Endodermal cell (in vitro differentiated cells): ENCODE measurements around the gene GRIN2A. TPM values are rescaled to one million over a fixed set of nuclear protein-coding genes. Genes with fewer than 3 reads are reported as not detected.

ENCODE experiments used
- DNase-seq: peaks from one replicate; pipeline ENCODE4 v3.0.0-alpha.2; 2017
- H3K27ac ChIP-seq: 2 replicates; pipeline ENCODE4 v1.5.1; 2013; ENCODE audit warnings: mild to moderate bottlenecking, low read depth, low read length, moderate library complexity
- H3K27me3 ChIP-seq: 2 replicates; pipeline ENCODE4 v1.6.1; 2013; ENCODE audit warnings: mild to moderate bottlenecking, low read length, moderate library complexity; ENCODE audit not compliant: insufficient read depth, control insufficient read depth, poor library complexity, severe bottlenecking
- H3K36me3 ChIP-seq: 2 replicates; pipeline ENCODE4 v1.7.0; 2013; ENCODE audit warnings: mild to moderate bottlenecking, low read length, moderate library complexity; ENCODE audit not compliant: control insufficient read depth, insufficient read depth
- H3K4me1 ChIP-seq: one replicate; pipeline ENCODE4 v1.7.0; 2013; ENCODE audit warnings: low read length; ENCODE audit not compliant: control insufficient read depth, insufficient read depth
- H3K4me3 ChIP-seq: 2 replicates; pipeline ENCODE4 v1.5.1; 2013; ENCODE audit warnings: mild to moderate bottlenecking, low read length, moderate library complexity
- H3K9ac ChIP-seq: 2 replicates; pipeline ENCODE4 v1.6.1; 2013; ENCODE audit warnings: mild to moderate bottlenecking, low read length, moderate library complexity; ENCODE audit not compliant: poor library complexity, severe bottlenecking; ENCODE audit errors: extremely low read depth
- H3K9me3 ChIP-seq: 2 replicates; pipeline ENCODE4 v1.6.1; 2013; ENCODE audit warnings: mild to moderate bottlenecking, low read length, moderate library complexity; ENCODE audit not compliant: control insufficient read depth
- H3K27ac Mint-ChIP-seq: 2 replicates; pipeline ENCODE4 v1.8.0; 2020; ENCODE audit warnings: mixed read lengths
- H3K27me3 Mint-ChIP-seq: 2 replicates; pipeline ENCODE4 v1.8.0; 2021; ENCODE audit warnings: mild to moderate bottlenecking, mixed read lengths; ENCODE audit not compliant: insufficient read depth
- H3K36me3 Mint-ChIP-seq: 2 replicates; pipeline ENCODE4 v1.8.0; 2020; ENCODE audit warnings: low read depth, mixed read lengths
- H3K4me1 Mint-ChIP-seq: 2 replicates; pipeline ENCODE4 v1.8.0; 2020; ENCODE audit warnings: mixed read lengths
- H3K4me3 Mint-ChIP-seq: 2 replicates; pipeline ENCODE4 v1.8.0; 2020; ENCODE audit warnings: mild to moderate bottlenecking, moderate library complexity, mixed read lengths
- H3K9me3 Mint-ChIP-seq: 2 replicates; pipeline ENCODE4 v1.8.0; 2020; ENCODE audit warnings: mild to moderate bottlenecking, mixed read lengths
- WGBS, 2 experiments: methylation state at CpG; one replicate each; pipeline versions ENCODE4 v1.1.5 to v1.1.7; 2013; ENCODE audit warnings: missing lambda C conversion rate in 2 of 2, mixed read lengths in 1 of 2; ENCODE audit not compliant: insufficient coverage in 1 of 2, insufficient read length in 1 of 2; 5-methylcytosine and 5-hydroxymethylcytosine counted together
- total RNA-seq, 2 donors: library from RNA; stranded (reverse); fragmentation: NEBNext Ultra II Directional in 1 of 2; extraction: Animal tissue kit (Norgen Biotek cat#: 25700) in 1 of 2; gene quantifications; 2 replicates in 1 of 2; 3 replicates in 1 of 2; pipeline ENCODE4 v1.2.1, GENCODE V29; 2021
- TF ChIP-seq, protein P1 (sequence below): fragments of 200-600 bp; sonication (generic); conservative IDR thresholded peaks from 2 replicates; pipeline ENCODE4 v1.5.0; 2021; ENCODE audit warnings: antibody characterized with exemption, mild to moderate bottlenecking

GRIN2A gene
- total RNA-seq, 2 donors from 2014 or later = 1.2 TPM

DNA sequence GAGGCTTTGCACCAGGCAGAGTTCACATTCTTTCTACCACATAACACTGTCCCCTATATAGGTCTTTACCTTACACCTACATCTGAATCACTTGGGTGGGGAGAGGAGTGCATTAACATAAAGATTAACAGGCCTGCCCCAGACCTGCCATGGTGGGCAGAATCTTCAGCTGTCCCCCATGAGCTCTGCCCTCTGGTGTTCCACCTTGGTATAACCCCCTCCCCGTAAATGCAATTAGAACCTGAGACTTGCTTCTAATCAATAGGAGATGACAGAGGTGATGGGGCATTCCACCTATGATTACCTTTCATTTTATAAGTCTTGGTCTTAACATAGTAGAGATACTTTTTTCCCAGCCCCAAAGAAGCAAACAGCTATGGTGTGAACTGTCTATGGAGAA lies 20.4 kb upstream of the GRIN2A start:
- Mint-ChIP-seq H3K27me3 (peaks cover 7% of the 10 kb centered on the region), H3K4me3 (no peak overlapping the region), H3K9me3 (peaks cover 35% of the 10 kb centered on the region), H3K4me1 (no peaks in the 10 kb centered on the region), H3K36me3 (peaks cover 2% of the 10 kb centered on the region), H3K27ac (no peak overlapping the region)
- no peak overlapping the region for H3K9ac ChIP-seq
- H3K36me3 ChIP-seq = no peaks in the 10 kb centered on the region
- H3K4me1 ChIP-seq = no peaks in the 10 kb centered on the region
- H3K27ac ChIP-seq = no peak overlapping the region
- DNase-seq = peak; percentile 59
- H3K27me3 ChIP-seq = no peaks in the 10 kb centered on the region
- TF ChIP-seq, protein P1, sequence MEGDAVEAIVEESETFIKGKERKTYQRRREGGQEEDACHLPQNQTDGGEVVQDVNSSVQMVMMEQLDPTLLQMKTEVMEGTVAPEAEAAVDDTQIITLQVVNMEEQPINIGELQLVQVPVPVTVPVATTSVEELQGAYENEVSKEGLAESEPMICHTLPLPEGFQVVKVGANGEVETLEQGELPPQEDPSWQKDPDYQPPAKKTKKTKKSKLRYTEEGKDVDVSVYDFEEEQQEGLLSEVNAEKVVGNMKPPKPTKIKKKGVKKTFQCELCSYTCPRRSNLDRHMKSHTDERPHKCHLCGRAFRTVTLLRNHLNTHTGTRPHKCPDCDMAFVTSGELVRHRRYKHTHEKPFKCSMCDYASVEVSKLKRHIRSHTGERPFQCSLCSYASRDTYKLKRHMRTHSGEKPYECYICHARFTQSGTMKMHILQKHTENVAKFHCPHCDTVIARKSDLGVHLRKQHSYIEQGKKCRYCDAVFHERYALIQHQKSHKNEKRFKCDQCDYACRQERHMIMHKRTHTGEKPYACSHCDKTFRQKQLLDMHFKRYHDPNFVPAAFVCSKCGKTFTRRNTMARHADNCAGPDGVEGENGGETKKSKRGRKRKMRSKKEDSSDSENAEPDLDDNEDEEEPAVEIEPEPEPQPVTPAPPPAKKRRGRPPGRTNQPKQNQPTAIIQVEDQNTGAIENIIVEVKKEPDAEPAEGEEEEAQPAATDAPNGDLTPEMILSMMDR = peak; percentile 65
- WGBS, 2 experiments = 85% methylated on average over 1 of the region's 1 CpG; no CpG with 5 or more reads in 1 of the 2 experiments
- peaks cover 18% of the 10 kb centered on the region for H3K9me3 ChIP-seq
- no peak overlapping the region for H3K4me3 ChIP-seq

GRCh38 chr16:10200637-10201586 lies 18.7 kb upstream of the GRIN2A start:
- Histone ChIP-seq H3K4me3 (no peak overlapping the region), H3K9me3 (peaks cover 12% of the 10 kb centered on the region), H3K9ac (no peak overlapping the region), H3K27ac (no peak overlapping the region), H3K27me3 (no peaks in the 10 kb centered on the region), H3K36me3 (no peaks in the 10 kb centered on the region), H3K4me1 (no peaks in the 10 kb centered on the region)
- WGBS, 2 experiments = 86 to 94% methylated on average over 7 to 9 of the region's 9 CpGs
- Mint-ChIP-seq H3K27me3 (peaks cover 10% of the 10 kb centered on the region), H3K9me3 (peaks cover 23% of the 10 kb centered on the region), H3K27ac (no peak overlapping the region), H3K4me1 (no peaks in the 10 kb centered on the region), H3K4me3 (no peak overlapping the region), H3K36me3 (peaks cover 2% of the 10 kb centered on the region)
- no peak for DNase-seq
- TF ChIP-seq, protein P1 = no peak

GRCh38 chr16:10196999-10197398 lies 14.8 kb upstream of the GRIN2A start:
- WGBS, 2 experiments = 95 to 100% methylated on average over 1 to 2 of the region's 2 CpGs
- Mint-ChIP-seq H3K4me1 (no peaks in the 10 kb centered on the region), H3K27ac (no peak overlapping the region), H3K9me3 (peaks cover 1% of the 10 kb centered on the region), H3K36me3 (no peaks in the 10 kb centered on the region), H3K27me3 (peaks cover 12% of the 10 kb centered on the region), H3K4me3 (no peak overlapping the region)
- TF ChIP-seq, protein P1 = no peak
- Histone ChIP-seq H3K36me3 (no peaks in the 10 kb centered on the region), H3K27ac (no peak overlapping the region), H3K9me3 (no peaks in the 10 kb centered on the region), H3K4me3 (no peak overlapping the region), H3K27me3 (no peaks in the 10 kb centered on the region), H3K4me1 (no peaks in the 10 kb centered on the region), H3K9ac (no peak overlapping the region)
- no peak for DNase-seq
